SK-N-MC (cell line): ENCODE measurements around the gene DYNC1LI1.

Experiments used
- DNase-seq: peaks from one replicate; pipeline ENCODE4 v3.0.0-alpha.2; 2011; ENCODE audit warnings: low read depth, low spot score
- H3K27ac ChIP-seq: fragments of 200-600 bp; sonication (generic); 2 replicates; pipeline ENCODE4 v1.5.1; 2016; ENCODE audit warnings: mixed run types
- H3K36me3 ChIP-seq: fragments of 200-600 bp; sonication (generic); 2 replicates; pipeline ENCODE4 v1.6.1; 2017; ENCODE audit warnings: antibody characterized with exemption, low read length, mixed read lengths; ENCODE audit not compliant: insufficient read depth
- H3K4me3 ChIP-seq: fragments of 200-600 bp; sonication (generic); 2 replicates; pipeline ENCODE4 v1.5.1; 2016
- H3K9ac ChIP-seq: fragments of 200-600 bp; sonication (generic); 2 replicates; pipeline ENCODE4 v1.8.0; 2017; ENCODE audit warnings: mixed run types, mixed read lengths; ENCODE audit not compliant: insufficient read length
- H3K9me3 ChIP-seq: fragments of 200-600 bp; sonication (generic); 2 replicates; pipeline ENCODE4 v1.6.1; 2017; ENCODE audit warnings: low read depth, mild to moderate bottlenecking, antibody characterized with exemption, low read length, moderate library complexity, mixed read lengths
- EZH2 ChIP-seq: fragments of 200-600 bp; sonication (generic); IDR thresholded peaks from one replicate; pipeline ENCODE4 v1.6.1; 2017; ENCODE audit warnings: antibody characterized with exemption
- FOXP2 ChIP-seq: optimal IDR thresholded peaks from 2 replicates; pipeline ENCODE3; 2011; ENCODE audit warnings: mild to moderate bottlenecking, moderate library complexity; ENCODE audit not compliant: insufficient read depth; ENCODE audit errors: extremely low read length, control extremely low read depth
- POLR2AphosphoS5 ChIP-seq: IDR thresholded peaks from 2 replicates; pipeline ENCODE4 v1.6.1; 2012; ENCODE audit warnings: mild to moderate bottlenecking, low read depth, low read length, borderline replicate concordance

DYNC1LI1 gene

GRCh38 chr3:32577174-32577573 is 6.5 kb upstream of the DYNC1LI1 start:
- no peaks in the 10 kb centered on the region for H3K9me3 ChIP-seq
- no peak for TF ChIP-seq FOXP2
- TF ChIP-seq EZH2 = no peak
- no peak for TF ChIP-seq POLR2AphosphoS5
- H3K27ac ChIP-seq = no peak overlapping the region
- H3K4me3 ChIP-seq = no peak overlapping the region
- H3K36me3 ChIP-seq = no peaks in the 10 kb centered on the region
- no peak overlapping the region for H3K9ac ChIP-seq
- DNase-seq = no peak

- Histone ChIP-seq H3K36me3 (no peaks in the 10 kb centered on the region), H3K27ac (no peak overlapping the region), H3K9ac (no peak overlapping the region), H3K4me3 (no peak overlapping the region), H3K9me3 (no peaks in the 10 kb centered on the region)
- TF ChIP-seq EZH2 = no peak
- no peak for DNase-seq
These were observed 4.9 kb upstream of the DYNC1LI1 start for GRCh38 chr3:32575451-32576113.

GRCh38 chr3:32571192-32571485 is 481 bp upstream of the DYNC1LI1 start:
- no peak for TF ChIP-seq EZH2
- TF ChIP-seq POLR2AphosphoS5 = no peak
- TF ChIP-seq FOXP2 = no peak
- DNase-seq = no peak

GRCh38 chr3:32569540-32570420 is 878 bp downstream of the DYNC1LI1 start:
- TF ChIP-seq FOXP2 = no peak
- no peak for TF ChIP-seq EZH2
- no peak for TF ChIP-seq POLR2AphosphoS5
- peak overlapping the region; percentile 83 for H3K4me3 ChIP-seq
- H3K36me3 ChIP-seq = peaks cover 3% of the 10 kb centered on the region; the same call in 1 of the 2 replicates
- H3K9me3 ChIP-seq = no peaks in the 10 kb centered on the region
- H3K9ac ChIP-seq = peak overlapping the region; percentile 90
- no peak for DNase-seq
- H3K27ac ChIP-seq = peak overlapping the region; percentile 67

More at GRCh38 chr3:32571192-32571485, 481 bp upstream of the DYNC1LI1 start:
- Histone ChIP-seq H3K9me3 (no peaks in the 10 kb centered on the region), H3K9ac (peak overlapping the region; percentile 74), H3K27ac (peak overlapping the region; percentile 62; the same call in 1 of the 2 replicates), H3K36me3 (no peaks in the 10 kb centered on the region; the same call in 1 of the 2 replicates), H3K4me3 (peak overlapping the region; percentile 83)

GRCh38 chr3:32568953-32569352 is 1.7 kb downstream of the DYNC1LI1 start:
- TF ChIP-seq EZH2 = no peak
- TF ChIP-seq POLR2AphosphoS5 = no peak
- TF ChIP-seq FOXP2 = no peak
- peak overlapping the region; percentile 83 for H3K4me3 ChIP-seq
- H3K36me3 ChIP-seq = peaks cover 3% of the 10 kb centered on the region; the same call in 1 of the 2 replicates
- H3K27ac ChIP-seq = no peak overlapping the region
- peak overlapping the region; percentile 90 for H3K9ac ChIP-seq
- H3K9me3 ChIP-seq = no peaks in the 10 kb centered on the region
- no peak for DNase-seq

GRCh38 chr3:32564195-32564594 is 6.5 kb downstream of the DYNC1LI1 start:
- no peaks in the 10 kb centered on the region for H3K9me3 ChIP-seq

GRCh38 chr3:32562640-32563039 is 8.0 kb downstream of the DYNC1LI1 start:
- no peak overlapping the region for H3K4me3 ChIP-seq
- no peak overlapping the region for H3K9ac ChIP-seq
- TF ChIP-seq FOXP2 (no peak), POLR2AphosphoS5 (no peak), EZH2 (no peak)

More at GRCh38 chr3:32564195-32564594, 6.5 kb downstream of the DYNC1LI1 start:
- H3K36me3 ChIP-seq = peaks cover 3% of the 10 kb centered on the region; the same call in 1 of the 2 replicates
- H3K4me3 ChIP-seq = no peak overlapping the region
- no peak for DNase-seq
- H3K27ac ChIP-seq = no peak overlapping the region
- TF ChIP-seq EZH2 (no peak), POLR2AphosphoS5 (no peak), FOXP2 (no peak)
- no peak overlapping the region for H3K9ac ChIP-seq

GRCh38 chr3:32557640-32558352 is 12.9 kb downstream of the DYNC1LI1 start:
- H3K9me3 ChIP-seq = no peaks in the 10 kb centered on the region
- H3K36me3 ChIP-seq = no peaks in the 10 kb centered on the region
- no peak overlapping the region for H3K9ac ChIP-seq
- H3K4me3 ChIP-seq = no peak overlapping the region
- DNase-seq = no peak
- TF ChIP-seq FOXP2 (no peak), POLR2AphosphoS5 (no peak), EZH2 (no peak)
- no peak overlapping the region for H3K27ac ChIP-seq

More at GRCh38 chr3:32562640-32563039, 8.0 kb downstream of the DYNC1LI1 start:
- peaks cover 3% of the 10 kb centered on the region; the same call in 1 of the 2 replicates for H3K36me3 ChIP-seq
- no peaks in the 10 kb centered on the region for H3K9me3 ChIP-seq
- no peak overlapping the region for H3K27ac ChIP-seq
- DNase-seq = no peak
